ENCODE results near the gene CACNA1I. TPM values are rescaled to one million over a fixed set of nuclear protein-coding genes. Genes with fewer than 3 reads are reported as not detected.

Gene CACNA1I
- polyA plus RNA-seq, 3 donors: 0.04 to 0.09 (median 0.09) TPM

DNA sequence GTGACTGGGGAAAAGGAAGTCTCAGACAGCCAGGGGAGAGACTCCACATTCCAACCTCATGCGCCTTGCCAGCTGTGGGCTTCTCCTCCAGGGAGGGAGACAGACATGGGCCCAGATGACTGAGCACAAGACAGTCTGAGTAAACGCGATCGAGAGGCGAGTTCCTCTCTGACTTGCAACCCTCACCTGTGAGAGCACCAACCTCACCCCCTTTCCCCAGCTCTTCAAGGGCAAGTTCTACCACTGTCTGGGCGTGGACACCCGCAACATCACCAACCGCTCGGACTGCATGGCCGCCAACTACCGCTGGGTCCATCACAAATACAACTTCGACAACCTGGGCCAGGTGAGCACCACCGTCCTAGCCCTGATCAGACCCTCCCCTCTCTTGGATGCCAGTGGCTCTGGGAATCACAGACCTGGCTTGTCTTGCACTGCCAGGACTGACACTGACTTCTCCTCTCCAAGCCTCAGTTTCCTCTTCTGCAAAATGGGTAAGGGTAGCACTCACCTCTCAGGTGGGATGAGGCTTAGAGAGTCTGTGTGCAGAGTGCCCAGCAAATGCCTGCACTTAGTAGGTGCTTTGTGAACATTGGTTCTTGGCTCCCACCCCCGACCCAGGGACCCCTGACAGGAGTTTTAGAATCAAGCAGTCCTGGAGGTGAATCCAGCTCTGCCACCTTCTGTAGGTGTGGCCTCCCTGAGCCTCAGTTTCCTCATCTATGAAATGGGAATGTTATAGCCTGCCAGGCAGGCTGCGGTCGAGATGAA is 95.3 kb downstream of the CACNA1I start:
- no peak for DNase-seq

DNA sequence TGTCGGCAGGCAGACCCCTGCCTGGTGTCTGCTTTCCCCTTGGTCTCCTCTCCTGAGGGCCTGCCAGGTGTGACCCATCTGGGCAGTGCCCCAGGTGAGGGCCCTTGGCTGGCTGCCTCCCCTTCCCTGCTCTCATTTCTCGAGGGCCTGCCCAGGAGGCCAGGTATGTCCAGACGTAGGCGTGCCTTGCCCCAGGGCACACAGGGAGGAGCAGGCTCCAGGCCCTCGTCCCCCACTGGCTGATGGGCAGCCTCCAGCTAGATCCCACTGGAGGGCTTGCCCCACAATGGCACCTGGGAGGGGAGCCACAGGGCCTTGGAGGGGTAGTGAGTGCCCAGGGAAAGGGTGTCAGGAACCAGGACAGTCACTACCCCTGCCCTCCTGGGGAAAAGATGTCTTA is 95.9 kb downstream of the CACNA1I start:
- DNase-seq: no peak

- DNase-seq: no peak
Measured at GRCh38 chr22:39666926-39667325, 96.4 kb downstream of the CACNA1I start.

GRCh38 chr22:39669432-39669831 is 98.9 kb downstream of the CACNA1I start:
- DNase-seq: no peak

DNA sequence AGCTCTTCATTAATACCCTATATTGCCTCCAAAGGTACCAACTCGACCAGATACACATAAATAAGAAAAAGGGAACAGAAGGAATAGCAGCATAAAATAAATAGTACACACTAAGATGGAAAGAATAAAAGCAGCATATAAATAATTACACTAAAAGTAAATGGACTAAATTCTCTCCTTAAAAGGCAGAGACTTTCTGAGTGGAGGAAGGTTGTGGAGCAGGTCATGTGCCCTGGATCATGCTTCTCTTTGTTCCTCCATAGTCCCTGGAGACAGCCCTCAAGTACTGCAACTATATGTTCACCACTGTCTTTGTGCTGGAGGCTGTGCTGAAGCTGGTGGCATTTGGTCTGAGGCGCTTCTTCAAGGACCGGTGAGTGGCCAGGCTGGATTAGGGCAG is 101.4 kb downstream of the CACNA1I start:
- DNase-seq: no peak

- DNase-seq: no peak
Measured at GRCh38 chr22:39674536-39674935, 104.0 kb downstream of the CACNA1I start.

DNA sequence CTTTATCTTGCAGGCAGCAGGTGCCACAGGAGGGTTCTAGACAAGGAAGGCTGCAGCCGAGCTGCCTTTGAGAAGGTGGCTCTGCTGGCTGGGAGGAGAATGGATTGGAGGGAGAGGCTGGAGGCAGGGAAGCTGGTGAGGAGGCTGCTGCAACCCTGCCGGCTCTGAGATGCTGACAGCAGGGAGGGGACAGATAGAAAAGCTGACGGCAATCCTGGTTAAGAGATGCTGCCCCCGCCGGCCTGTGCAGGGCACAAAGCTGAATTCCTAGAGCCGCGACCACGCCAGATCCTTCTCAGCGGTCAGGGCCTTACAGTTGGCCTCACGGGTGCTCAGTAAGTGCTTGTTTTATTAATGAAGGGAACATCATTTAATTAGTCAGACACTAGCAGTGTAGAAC is 105.4 kb downstream of the CACNA1I start:
- DNase-seq: no peak

DNA sequence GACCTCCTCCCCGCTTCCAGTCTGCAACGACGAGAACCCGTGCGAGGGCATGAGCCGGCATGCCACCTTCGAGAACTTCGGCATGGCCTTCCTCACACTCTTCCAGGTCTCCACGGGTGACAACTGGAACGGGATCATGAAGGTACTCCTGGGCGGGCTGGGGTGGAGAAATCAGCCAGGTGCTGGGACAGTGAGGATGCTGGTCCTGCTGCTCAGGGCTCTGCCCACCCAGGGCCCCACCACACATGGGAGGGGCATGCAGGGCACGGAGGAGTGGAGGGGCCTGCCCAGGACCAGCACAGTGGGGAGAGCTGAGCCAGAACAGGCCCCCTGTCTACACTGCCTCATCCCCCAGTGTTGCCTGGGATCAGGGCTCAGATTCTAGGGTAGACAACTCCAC is 107.4 kb downstream of the CACNA1I start:
- no peak for DNase-seq

GRCh38 chr22:39678862-39679490 is 108.4 kb downstream of the CACNA1I start:
- no peak for DNase-seq

GRCh38 chr22:39679652-39680051 is 109.1 kb downstream of the CACNA1I start:
- no peak for DNase-seq

GRCh38 chr22:39680486-39680885 is 109.9 kb downstream of the CACNA1I start:
- DNase-seq: no peak

DNA sequence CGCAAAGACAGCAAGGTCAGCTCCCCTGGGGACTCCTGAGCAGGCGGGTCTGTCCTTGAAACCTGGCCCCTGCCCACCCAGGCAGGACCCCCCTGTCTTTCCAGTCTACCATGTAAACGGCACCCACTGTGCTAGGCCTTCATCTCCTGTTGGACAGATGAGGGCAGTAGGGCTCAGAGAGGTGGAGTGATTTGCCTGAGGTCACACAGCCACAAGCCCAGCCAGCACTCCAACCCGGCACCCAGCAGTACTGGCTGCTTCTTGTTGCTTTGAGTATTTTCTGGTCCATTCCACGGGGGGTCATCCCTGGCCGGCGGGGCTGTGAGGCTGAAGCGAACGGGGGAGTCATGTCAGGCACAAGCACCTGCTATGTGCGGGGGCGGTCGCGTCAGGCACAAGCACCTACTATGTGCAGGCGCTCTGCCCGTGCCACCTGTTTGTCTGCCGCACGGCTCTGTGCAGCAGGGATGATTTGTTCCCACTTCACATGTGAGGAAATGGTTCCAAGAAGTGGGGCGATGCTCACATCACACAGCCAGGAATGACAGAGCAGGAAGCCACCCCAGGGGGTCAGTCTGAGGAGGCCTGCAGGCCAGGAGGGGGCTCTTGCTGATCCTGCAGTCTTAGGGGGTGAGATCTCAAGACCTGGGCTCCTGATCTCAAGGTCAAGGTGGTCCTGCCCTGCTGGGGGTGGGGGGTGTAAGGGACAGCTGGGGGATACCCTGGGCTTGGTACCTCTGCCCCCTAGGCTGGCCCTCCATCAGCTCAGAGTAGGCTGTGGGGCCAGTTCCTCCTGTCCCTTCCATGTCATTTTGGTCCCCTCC is 110.7 kb downstream of the CACNA1I start:
- no peak for DNase-seq

- no peak for DNase-seq
Measured at GRCh38 chr22:39682994-39683393, 112.4 kb downstream of the CACNA1I start.

GRCh38 chr22:39683639-39684038 is 113.1 kb downstream of the CACNA1I start:
- DNase-seq: no peak

GRCh38 chr22:39684702-39685281 is 114.2 kb downstream of the CACNA1I start:
- no peak for DNase-seq

DNA sequence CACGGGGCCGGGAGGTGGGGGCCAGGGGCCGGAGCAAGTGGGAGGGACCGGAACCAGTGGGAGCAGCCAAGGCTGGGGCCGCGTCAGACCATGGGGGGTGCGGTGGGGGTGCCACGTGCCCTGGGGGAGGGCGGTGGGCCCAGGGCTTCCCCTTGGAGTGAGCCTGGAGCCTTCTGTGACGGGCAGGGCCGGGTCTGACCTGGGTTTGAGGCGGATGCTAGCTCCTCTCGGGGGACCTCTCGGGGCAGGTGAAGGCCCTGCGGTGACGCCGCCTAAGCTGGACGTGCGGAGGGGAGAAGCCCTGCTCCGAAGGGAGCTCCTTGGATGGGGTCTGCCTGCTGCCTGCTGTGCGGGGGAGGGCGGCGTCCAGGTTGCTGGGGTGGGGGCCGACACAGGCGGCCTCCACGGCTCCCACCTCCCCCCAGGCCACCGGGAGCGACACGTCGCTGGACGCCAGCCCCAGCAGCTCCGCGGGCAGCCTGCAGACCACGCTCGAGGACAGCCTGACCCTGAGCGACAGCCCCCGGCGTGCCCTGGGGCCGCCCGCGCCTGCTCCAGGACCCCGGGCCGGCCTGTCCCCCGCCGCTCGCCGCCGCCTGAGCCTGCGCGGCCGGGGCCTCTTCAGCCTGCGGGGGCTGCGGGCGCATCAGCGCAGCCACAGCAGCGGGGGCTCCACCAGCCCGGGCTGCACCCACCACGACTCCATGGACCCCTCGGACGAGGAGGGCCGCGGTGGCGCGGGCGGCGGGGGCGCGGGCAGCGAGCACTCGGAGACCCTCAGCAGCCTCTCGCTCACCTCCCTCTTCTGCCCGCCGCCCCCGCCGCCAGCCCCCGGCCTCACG is 115.0 kb downstream of the CACNA1I start:
- no peak for DNase-seq

DNA sequence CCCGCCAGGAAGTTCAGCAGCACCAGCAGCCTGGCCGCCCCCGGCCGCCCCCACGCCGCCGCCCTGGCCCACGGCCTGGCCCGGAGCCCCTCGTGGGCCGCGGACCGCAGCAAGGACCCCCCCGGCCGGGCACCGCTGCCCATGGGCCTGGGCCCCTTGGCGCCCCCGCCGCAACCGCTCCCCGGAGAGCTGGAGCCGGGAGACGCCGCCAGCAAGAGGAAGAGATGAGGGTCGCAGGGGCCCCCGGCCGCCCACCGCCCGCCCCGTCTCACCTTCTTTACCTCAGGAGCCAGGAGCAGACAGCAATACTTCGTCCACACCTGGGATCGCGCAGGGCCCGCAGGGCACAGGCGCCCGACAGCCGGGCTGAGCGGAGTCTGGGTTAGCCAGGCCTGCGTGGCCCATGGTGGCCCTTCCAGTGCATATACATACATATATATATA is 115.6 kb downstream of the CACNA1I start:
- no peak for DNase-seq

DNA sequence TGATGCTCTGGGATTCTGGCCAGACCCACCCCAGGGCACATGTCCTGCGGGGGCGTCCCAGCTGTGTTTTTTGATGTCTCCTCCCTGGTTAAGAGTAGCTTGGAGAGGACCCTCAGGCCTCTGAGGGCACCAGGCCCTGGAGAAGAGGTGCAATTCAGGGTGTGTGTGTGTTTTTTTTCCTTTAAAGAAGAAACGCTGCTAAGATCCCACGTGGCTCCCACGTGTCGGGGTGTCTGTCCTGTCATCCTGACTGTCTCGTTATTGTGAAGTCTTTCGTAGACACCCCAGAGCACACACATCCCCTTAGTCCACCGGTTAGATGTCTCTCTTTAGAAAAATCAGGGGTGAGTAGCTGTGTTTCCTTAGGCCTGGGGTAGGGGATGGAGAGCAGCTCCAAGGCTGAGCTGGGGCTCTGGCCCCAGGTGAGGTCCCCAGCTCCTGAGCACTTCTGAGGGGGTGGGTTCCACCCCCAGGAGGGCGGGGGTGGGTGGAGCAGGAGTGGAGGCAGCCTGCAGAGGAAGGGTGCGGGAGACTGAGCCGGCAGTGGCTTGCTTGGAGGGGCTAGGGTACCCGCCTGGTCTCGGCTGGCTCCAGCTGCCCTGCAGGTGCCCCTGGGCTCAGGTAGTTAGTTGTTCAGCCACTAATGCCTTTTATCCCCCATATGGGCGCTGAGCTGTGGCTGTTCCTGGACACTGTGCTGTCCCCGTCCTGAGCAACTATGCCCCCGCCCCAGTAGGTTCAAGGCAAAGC is 116.4 kb downstream of the CACNA1I start:
- no peak for DNase-seq

DNA sequence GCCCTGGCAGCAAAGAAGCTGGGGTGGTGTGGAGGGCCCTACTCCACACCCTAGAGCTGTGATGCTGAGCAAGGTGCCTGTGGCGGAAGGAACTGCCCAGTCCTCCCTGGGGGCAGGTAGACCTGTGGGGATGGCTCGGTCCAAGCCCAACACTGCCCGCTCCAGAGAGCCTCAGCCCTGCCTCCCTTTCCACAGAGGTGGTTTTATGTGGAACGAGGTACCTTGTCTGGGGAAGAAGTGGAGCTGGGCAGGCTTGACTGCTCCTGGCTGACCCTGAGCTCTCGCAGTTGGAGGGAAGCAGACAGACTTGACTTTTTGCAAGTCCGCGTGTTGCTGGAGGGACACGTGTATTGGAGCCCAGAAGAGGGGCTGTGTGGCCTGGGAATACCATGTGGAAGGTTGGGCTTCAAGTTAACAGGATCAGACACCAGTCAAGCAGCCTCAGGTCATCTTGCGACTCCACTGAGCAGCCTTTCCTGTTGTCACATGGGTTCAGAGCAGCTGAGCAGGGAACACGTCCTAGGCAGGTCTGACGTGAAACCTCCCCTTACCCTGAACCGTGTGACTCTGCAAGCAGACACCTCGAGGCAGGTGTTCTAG is 117.7 kb downstream of the CACNA1I start:
- DNase-seq: no peak

- no peak for DNase-seq
Measured at GRCh38 chr22:39689421-39689820, 118.9 kb downstream of the CACNA1I start.

All from renal pelvis (tissue), 4 donors.